ENCODE results near the gene CCDC6.
"Not testable (repeated sequence)": the region's sequence is repeated elsewhere in the genome, so short reads cannot be mapped to it uniquely, and the experiment has no call there.

The CCDC6 gene

DNA sequence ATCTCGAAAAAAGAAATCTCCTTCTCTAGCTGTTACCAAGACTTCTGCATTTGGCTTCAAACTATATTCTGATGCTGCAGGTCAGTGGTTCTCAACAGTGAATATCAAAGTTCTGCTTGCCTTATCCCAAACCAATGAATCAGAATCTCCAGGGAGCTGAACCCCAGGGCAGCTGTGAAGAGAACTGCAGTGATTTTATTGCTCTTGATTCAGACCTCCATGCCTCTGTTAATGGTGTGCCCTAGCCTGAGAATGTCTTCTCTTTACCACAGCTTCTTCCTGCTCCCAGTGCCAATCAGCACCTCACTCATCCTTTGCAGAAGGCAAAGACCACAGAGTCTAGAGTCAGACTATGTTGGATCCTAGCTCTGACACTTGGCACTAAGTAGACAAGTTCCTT lies 106.9 kb downstream of the CCDC6 start:
- no peak for DNase-seq (ENCODE audit: low spot score)
- TF ChIP-seq, protein P1, sequence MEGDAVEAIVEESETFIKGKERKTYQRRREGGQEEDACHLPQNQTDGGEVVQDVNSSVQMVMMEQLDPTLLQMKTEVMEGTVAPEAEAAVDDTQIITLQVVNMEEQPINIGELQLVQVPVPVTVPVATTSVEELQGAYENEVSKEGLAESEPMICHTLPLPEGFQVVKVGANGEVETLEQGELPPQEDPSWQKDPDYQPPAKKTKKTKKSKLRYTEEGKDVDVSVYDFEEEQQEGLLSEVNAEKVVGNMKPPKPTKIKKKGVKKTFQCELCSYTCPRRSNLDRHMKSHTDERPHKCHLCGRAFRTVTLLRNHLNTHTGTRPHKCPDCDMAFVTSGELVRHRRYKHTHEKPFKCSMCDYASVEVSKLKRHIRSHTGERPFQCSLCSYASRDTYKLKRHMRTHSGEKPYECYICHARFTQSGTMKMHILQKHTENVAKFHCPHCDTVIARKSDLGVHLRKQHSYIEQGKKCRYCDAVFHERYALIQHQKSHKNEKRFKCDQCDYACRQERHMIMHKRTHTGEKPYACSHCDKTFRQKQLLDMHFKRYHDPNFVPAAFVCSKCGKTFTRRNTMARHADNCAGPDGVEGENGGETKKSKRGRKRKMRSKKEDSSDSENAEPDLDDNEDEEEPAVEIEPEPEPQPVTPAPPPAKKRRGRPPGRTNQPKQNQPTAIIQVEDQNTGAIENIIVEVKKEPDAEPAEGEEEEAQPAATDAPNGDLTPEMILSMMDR (IDR thresholded peaks at IDR 0.05): no peak
- H3K27ac ChIP-seq: no peak overlapping the region
- H3K4me3 ChIP-seq: no peak overlapping the region

DNA sequence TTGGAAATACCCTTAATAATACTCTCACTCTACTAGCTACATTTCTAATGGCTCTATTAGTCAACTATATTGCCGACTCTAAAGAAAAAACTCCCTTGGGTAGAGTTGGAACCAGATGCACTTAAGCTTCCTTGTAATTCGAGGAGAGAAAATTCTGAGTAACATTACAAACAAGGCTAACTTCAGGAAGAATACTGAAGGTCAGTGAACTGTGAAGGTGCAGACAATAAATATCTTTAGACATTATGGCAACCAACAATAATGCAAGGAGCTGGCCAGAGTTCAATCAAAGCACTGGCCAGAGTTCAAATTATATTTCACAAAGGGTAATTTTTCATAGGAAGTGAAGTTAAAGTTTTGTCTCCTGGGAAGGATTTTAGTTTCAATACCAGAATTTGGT lies 112.4 kb downstream of the CCDC6 start:
- DNase-seq (ENCODE audit: low spot score): no peak
- H3K27ac ChIP-seq: no peak overlapping the region
- H3K4me3 ChIP-seq: no peak overlapping the region
- TF ChIP-seq, protein P1 (IDR thresholded peaks at IDR 0.05): no peak

DNA sequence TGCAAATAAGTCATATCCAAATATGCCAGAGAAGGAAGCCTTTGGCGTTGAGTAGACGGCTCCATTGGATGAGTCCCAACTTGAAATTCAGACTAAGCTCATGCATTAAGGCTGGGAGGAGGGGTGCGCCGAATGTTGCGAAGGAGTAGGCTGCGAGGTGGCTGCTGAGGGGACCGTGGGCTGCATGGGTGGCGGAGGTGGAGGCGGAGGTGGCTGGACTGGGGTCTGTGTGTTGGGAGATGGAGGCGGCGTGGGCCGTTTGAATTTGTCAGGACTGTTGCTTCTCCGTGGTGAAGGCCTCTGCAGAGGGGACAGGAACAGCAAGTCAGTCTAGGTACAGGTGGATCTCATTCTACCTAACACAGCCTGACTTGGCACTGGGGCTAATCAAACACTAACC lies 113.5 kb downstream of the CCDC6 start:
- TF ChIP-seq, protein P1 (IDR thresholded peaks at IDR 0.05): no peak
- DNase-seq (ENCODE audit: low spot score): no peak
- Histone ChIP-seq H3K27ac (no peak overlapping the region), H3K4me3 (no peak overlapping the region)

DNA sequence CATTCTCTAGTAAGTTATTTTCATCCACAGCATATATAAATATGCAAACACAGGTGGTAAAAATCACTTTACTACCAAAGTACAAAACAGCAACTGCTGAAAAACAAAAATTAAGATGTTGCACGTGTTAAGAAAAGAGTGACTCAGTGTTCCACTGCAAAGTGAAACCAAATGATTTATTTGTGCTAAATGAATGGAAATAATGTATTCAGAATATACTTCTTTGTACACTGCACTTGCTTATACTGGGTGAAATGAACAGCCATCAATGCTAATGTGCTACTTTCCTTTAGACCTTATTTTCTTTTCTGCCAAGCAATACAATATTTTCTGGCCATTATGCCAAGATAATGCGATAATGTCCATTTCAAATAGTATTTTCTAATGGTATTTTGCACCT lies 114.8 kb downstream of the CCDC6 start:
- H3K27ac ChIP-seq: no peak overlapping the region
- no peak for DNase-seq (ENCODE audit: low spot score)
- no peak overlapping the region for H3K4me3 ChIP-seq
- TF ChIP-seq, protein P1 (IDR thresholded peaks at IDR 0.05): no peak

DNA sequence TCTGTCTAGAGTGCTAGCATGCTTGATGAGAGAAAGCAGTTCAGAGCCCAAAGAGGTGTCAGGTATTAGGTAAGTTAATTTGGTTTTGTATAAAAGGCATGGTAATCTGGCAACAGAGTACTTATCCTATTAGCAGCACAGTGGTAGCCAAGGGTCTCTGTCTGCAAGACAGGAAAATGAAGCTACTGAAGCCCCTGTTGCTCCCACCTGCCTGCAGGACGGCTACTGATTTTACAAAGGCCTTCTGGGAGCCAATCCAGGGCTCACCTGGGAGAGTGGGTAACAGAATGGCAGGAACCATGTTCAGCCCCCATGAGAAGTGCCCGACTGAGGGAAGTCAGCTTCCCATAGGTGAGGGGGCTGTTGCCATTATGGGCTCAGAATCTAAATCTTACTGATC lies 116.3 kb downstream of the CCDC6 start:
- H3K27ac ChIP-seq; H3K4me3 ChIP-seq; DNase-seq (ENCODE audit: low spot score): not testable (repeated sequence)

DNA sequence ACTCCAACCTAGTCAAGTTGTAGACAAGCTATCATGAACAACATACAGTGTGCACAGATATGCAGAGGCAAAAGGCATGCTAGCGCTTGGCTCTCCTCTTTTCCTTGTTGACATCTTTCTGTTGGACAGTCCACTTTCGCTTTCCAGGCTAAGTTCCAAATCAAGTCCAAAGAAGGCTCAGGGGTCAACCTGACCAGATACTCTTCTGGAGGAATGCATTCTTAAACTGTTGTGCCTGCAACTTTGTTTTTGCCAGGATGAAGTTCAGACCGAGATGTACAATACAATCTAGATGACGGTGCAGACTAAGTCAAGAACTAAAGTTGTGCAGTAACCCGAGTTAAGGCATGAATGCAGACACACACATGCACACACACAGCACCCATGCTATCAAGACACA lies 117.4 kb downstream of the CCDC6 start:
- not testable (repeated sequence) for H3K4me3 ChIP-seq; H3K27ac ChIP-seq; DNase-seq (ENCODE audit: low spot score)

DNA sequence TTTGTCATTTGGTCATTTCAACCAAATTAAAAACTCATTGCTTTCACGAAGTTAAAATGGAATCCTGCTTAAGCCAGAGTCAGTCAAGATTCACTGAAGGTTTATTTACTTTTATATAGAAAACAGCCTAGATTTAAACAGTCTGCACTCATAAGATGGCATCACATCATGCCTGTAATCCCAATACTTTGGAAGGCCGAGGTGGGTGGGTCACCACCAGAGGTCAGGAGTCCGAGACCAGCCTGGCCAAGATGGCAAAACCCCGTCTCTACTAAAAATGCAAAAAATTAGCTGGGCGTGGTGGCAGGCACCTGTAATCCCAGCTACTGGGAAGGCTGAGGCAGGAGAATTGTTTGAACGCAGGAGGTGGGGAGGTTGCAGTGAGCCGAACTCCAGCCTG lies 119.3 kb downstream of the CCDC6 start:
- H3K27ac ChIP-seq; DNase-seq (ENCODE audit: low spot score); H3K4me3 ChIP-seq: not testable (repeated sequence)

DNA sequence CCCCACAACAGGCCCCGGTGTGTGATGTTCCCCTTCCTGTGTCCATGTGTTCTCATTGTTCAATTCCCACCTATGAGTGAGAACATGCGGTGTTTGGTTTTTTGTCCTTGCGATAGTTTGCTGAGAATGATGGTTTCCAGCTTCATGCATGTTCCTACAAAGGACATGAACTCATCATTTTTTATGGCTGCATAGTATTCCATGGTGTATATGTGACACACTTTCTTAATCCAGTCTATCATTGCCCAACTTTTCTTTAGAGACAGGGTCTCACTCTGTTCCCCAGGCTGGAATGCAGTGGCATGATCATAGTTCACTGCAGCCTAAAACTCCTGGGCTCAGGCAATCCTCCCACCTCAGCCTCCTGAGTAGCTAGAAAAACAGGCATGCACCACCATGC lies 120.9 kb downstream of the CCDC6 start:
- not testable (repeated sequence) for H3K4me3 ChIP-seq; H3K27ac ChIP-seq; DNase-seq (ENCODE audit: low spot score)

DNA sequence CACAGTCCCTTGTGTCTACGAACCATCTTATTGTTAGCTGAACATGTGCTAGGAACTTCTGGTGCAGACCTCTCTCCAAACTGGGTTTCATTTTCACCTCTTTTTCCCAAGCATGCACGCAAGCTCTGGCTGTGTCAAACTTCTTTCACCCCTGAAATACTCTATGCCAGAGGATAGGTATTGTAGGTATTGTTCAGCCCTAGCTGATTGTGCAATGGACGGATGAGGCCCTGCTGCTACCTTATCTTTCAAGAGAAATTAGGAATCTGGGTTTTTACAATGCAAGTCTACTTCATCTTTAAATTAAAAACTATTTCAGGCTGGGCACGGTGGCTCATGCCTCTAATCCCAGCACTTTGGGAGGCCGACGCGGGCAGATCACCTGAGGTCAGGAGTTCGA lies 124.8 kb downstream of the CCDC6 start:
- Histone ChIP-seq H3K27ac (no peak overlapping the region), H3K4me3 (no peak overlapping the region)
- DNase-seq (ENCODE audit: low spot score): no peak
- TF ChIP-seq, protein P1 (IDR thresholded peaks at IDR 0.05): no peak

Measured in coronary artery (tissue), 2 donors.